Activated CD4-positive, alpha-beta T cell treated with anti-CD3 and anti-CD28 coated beads for 36 hours (primary cell): Measurements from ENCODE around the gene TET2. TPM values are rescaled to one million over a fixed set of nuclear protein-coding genes. Genes with fewer than 3 reads are reported as not detected.
"Not testable (repeated sequence)": the region's sequence is repeated elsewhere in the genome, so short reads cannot be mapped to it uniquely, and the experiment has no call there.

Experiments
- ATAC-seq: fragments of 200-7000 bp; cut with Tn5 transposase; one replicate; pipeline ENCODE4 v1.10.0; 2021; ENCODE audit warnings: mild to moderate bottlenecking, moderate library complexity
- CTCF ChIA-PET: fragments of 350-600 bp; sonication (Branson Sonifier 250); formaldehyde crosslinking; loops from one replicate; lab custom pipeline; 2021; ENCODE audit warnings: antibody characterized with exemption; lab: Charles Lee
- POLR2A ChIA-PET: fragments of 350-600 bp; sonication (Branson Sonifier 250); formaldehyde crosslinking; loops from one replicate; lab custom pipeline; 2021; ENCODE audit warnings: antibody characterized with exemption, inconsistent platforms; lab: Charles Lee
- DNase-seq: peaks from one replicate; pipeline ENCODE4 v3.0.0-alpha.2; 2020
- H3K27ac Mint-ChIP-seq: one replicate; pipeline ENCODE4 v1.8.0; 2021; ENCODE audit warnings: mixed read lengths
- H3K27me3 Mint-ChIP-seq: one replicate; pipeline ENCODE4 v1.8.0; 2021; ENCODE audit warnings: mixed read lengths
- H3K36me3 Mint-ChIP-seq: one replicate; pipeline ENCODE4 v1.8.0; 2021; ENCODE audit warnings: low read depth, mixed read lengths
- H3K4me1 Mint-ChIP-seq: one replicate; pipeline ENCODE4 v1.8.0; 2021; ENCODE audit warnings: mixed read lengths
- H3K4me3 Mint-ChIP-seq: one replicate; pipeline ENCODE4 v1.8.0; 2021; ENCODE audit warnings: mild to moderate bottlenecking, moderate library complexity, mixed read lengths
- H3K9me3 Mint-ChIP-seq: one replicate; pipeline ENCODE4 v1.8.0; 2021; ENCODE audit warnings: low read depth, mixed read lengths
- intact Hi-C, 2 experiments: fragments of 100-400 bp; cut with DNase I in 1 of 2; cut with micrococcal nuclease in 1 of 2; formaldehyde crosslinking; loops; one replicate each; pipeline versions ENCODE4 v1.14.2 to v1.15.1; 2022 to 2024; cut with DNase I, micrococcal nuclease
- total RNA-seq, 2 experiments: library from RNA; stranded (reverse); gene quantifications; one replicate each; pipeline ENCODE4 v1.2.3, GENCODE V29; 2021

The TET2 gene
- total RNA-seq, 2 experiments from 2014 or later = 35.0 to 40.6 TPM

- Mint-ChIP-seq H3K4me1 (no peaks in the 10 kb centered on the region), H3K27ac (no peak overlapping the region), H3K9me3 (peaks cover 27% of the 10 kb centered on the region), H3K36me3 (peaks cover 10% of the 10 kb centered on the region), H3K4me3 (no peak overlapping the region), H3K27me3 (peaks cover 5% of the 10 kb centered on the region)
- intact Hi-C loops = no loop called here
- ChIA-PET POLR2A (no interaction called here), CTCF (interaction anchor here (0.6 to 1.2 kb wide), 4 partner anchors 9 to 435 kb away, joined by 3 to 4 read pairs (median 4); no protein-coding TSS in a partner anchor)
- ATAC-seq (no peak), DNase-seq (no peak)
Observed at GRCh38 chr4:105296672-105297071, 150.0 kb downstream of the TET2 start.

DNA sequence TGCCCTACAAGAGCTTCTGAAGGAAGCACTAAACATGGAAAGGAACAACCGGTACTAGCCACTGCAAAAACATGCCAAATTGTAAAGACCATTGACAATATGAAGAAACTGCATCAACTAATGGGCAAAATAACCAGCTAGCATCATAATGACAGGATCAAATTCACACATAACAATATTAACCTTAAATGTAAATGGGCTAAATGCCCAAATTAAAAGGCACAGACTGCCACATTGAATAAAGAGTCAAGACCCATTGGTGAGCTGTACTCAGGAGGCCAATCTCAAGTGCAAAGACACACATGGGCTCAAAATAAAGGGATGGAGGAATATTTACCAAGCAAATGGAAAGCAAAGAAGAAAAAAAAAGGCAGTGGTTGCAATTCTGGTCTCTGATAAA, 152.4 kb downstream of the TET2 start:
- ATAC-seq, intact Hi-C loops, H3K4me3 Mint-ChIP-seq, H3K27me3 Mint-ChIP-seq, DNase-seq, POLR2A ChIA-PET, CTCF ChIA-PET, H3K4me1 Mint-ChIP-seq, H3K27ac Mint-ChIP-seq: not testable (repeated sequence)
- peaks cover 16% of the 10 kb centered on the region for H3K36me3 Mint-ChIP-seq
- peaks cover 42% of the 10 kb centered on the region for H3K9me3 Mint-ChIP-seq

DNA sequence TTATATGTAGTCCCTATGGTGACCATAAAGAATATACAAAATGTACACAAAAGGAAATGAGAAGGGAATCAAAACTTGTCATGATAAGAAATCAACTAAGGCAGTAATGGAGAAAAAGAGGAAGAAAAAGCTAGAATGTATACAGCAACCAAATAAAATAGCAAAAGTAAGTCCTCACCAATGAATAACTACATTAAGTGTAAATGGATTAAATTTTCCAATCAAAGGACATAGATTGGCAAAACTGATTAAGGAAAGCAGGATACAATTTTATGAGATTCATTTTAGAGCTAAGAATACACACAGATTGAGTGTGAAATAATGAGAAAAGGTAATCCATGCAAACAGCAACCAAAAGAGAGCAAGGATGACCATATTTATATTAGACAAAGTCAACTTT, 157.4 kb downstream of the TET2 start:
- H3K9me3 Mint-ChIP-seq = peaks cover 37% of the 10 kb centered on the region
- peaks cover 16% of the 10 kb centered on the region for H3K36me3 Mint-ChIP-seq
- ATAC-seq (no peak), DNase-seq (no peak)
- no peak overlapping the region for H3K27ac Mint-ChIP-seq
- ChIA-PET CTCF (interaction anchor here (1.2 to 1.3 kb wide), 2 partner anchors 163 to 169 kb away, joined by 3 to 8 read pairs; partner anchors contain the start of gene PPA2), POLR2A (interaction anchor here (0.7 kb wide), 1 partner anchor 24 kb away, joined by 3 read pairs; no protein-coding TSS in a partner anchor)
- H3K4me1 Mint-ChIP-seq = peaks cover 28% of the 10 kb centered on the region
- intact Hi-C loops = loop anchor here in 1 of 2 experiments (2.0 kb wide), 1 partner anchor 167 kb away; no protein-coding TSS in a partner anchor
- peaks cover 1% of the 10 kb centered on the region for H3K27me3 Mint-ChIP-seq
- no peak overlapping the region for H3K4me3 Mint-ChIP-seq

GRCh38 chr4:105305019-105305836, 158.6 kb downstream of the TET2 start:
- DNase-seq (no peak), ATAC-seq (peak; percentile 14)
- Mint-ChIP-seq H3K27ac (peak overlapping the region; percentile 91), H3K4me1 (peaks cover 28% of the 10 kb centered on the region), H3K36me3 (peaks cover 15% of the 10 kb centered on the region), H3K27me3 (peaks cover 3% of the 10 kb centered on the region), H3K4me3 (no peak overlapping the region), H3K9me3 (peaks cover 32% of the 10 kb centered on the region)
- intact Hi-C loops = loop anchor here (1.0 to 5.0 kb wide), 5 partner anchors 33 to 168 kb away; partner anchors contain the start of gene PPA2 (in 1 of the 2)
- CTCF ChIA-PET = interaction anchor here (0.6 to 2.2 kb wide), 7 partner anchors 9 to 168 kb away, joined by 3 to 8 read pairs (median 4); partner anchors contain the start of gene PPA2
- POLR2A ChIA-PET = interaction anchor here (0.6 to 1.7 kb wide), 5 partner anchors 25 to 364 kb away, joined by 3 to 7 read pairs (median 3); partner anchors contain the start of genes PPA2 and TET2

DNA sequence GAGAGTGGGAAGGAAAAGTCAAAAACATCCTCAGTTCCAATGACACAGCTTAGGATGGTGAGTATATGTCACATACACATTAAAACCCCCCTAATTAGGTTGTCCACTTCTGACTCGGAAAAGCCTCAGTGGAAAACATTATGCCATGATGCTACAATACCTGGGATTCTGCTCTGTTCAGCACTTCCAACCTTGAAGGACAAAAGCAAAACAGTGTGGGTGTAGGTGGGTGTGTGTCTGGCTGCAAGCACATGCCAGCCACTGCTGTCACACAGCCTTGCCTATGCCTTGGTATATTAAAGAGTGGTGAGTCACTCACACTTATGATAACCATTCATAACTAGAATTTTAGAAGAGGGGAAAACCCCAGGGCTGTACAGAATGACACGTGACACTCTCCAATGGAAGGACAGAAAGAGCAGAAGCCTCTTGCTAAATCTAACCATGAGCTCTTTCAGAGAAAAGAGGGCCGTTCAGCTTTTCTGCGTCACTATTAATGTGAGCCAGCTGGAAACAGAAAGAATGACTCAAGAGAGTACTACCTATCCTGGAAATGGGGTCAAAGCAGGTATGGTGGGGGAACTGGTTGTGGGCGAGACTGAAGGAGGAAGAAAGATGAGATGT, 159.6 kb downstream of the TET2 start:
- H3K4me1 Mint-ChIP-seq = peaks cover 28% of the 10 kb centered on the region
- H3K27ac Mint-ChIP-seq = peak overlapping the region; percentile 91
- ATAC-seq = peak; percentile 92
- DNase-seq = peak; percentile 79
- ChIA-PET CTCF (interaction anchor here (0.5 to 2.2 kb wide), 7 partner anchors 12 to 169 kb away, joined by 3 to 6 read pairs (median 3); no protein-coding TSS in a partner anchor), POLR2A (interaction anchor here (0.5 to 1.7 kb wide), 7 partner anchors 160 to 278 kb away, joined by 3 to 9 read pairs (median 5); partner anchors contain the start of genes PPA2 and TET2)
- H3K36me3 Mint-ChIP-seq = peaks cover 17% of the 10 kb centered on the region
- peaks cover 28% of the 10 kb centered on the region for H3K9me3 Mint-ChIP-seq
- H3K4me3 Mint-ChIP-seq = peak overlapping the region; percentile 46
- peaks cover 6% of the 10 kb centered on the region for H3K27me3 Mint-ChIP-seq
- intact Hi-C loops = loop anchor here (1.0 to 5.0 kb wide), 14 partner anchors 21 to 340 kb away; partner anchors contain the start of genes TET2 (in 2 of the 2) and PPA2 (in 1 of the 2)

- ChIA-PET CTCF (interaction anchor here (0.7 to 1.6 kb wide), 4 partner anchors 151 to 170 kb away, joined by 3 to 6 read pairs (median 4); no protein-coding TSS in a partner anchor), POLR2A (interaction anchor here (0.7 to 1.0 kb wide), 4 partner anchors 160 to 248 kb away, joined by 3 to 9 read pairs (median 4); partner anchors contain the start of genes PPA2 and TET2)
- peak overlapping the region; percentile 91 for H3K27ac Mint-ChIP-seq
- peaks cover 28% of the 10 kb centered on the region for H3K4me1 Mint-ChIP-seq
- intact Hi-C loops = loop anchor here (1.0 to 5.0 kb wide), 14 partner anchors 20 to 341 kb away; partner anchors contain the start of genes TET2 (in 2 of the 2) and PPA2 (in 1 of the 2)
- peaks cover 21% of the 10 kb centered on the region for H3K36me3 Mint-ChIP-seq
- DNase-seq (peak; percentile 14), ATAC-seq (no peak)
- peaks cover 6% of the 10 kb centered on the region for H3K27me3 Mint-ChIP-seq
- peak overlapping the region; percentile 46 for H3K4me3 Mint-ChIP-seq
- peaks cover 32% of the 10 kb centered on the region for H3K9me3 Mint-ChIP-seq
Observed at GRCh38 chr4:105306820-105307219, 160.1 kb downstream of the TET2 start.

DNA sequence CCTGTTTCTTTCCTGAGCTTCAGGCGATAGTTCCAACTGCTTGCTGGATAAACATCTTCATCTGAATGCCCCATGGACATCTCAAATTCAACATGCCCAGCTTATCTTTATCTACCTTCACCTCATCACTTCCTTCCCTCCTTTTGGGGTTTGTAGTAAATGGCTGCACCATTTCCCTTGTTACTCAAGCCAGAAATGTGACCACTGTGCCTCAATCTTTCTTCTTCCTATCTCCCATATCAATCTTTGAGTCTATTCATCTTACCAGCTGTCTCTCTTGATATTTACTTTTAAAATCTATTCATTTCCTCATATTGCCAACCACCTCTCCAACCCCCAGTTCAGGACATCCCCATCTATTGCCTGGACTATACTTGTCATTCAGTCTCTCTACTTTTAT, 171.8 kb downstream of the TET2 start:
- Mint-ChIP-seq H3K36me3 (peaks cover 2% of the 10 kb centered on the region), H3K27me3 (no peaks in the 10 kb centered on the region), H3K9me3 (peaks cover 14% of the 10 kb centered on the region), H3K4me1 (no peaks in the 10 kb centered on the region), H3K4me3 (no peak overlapping the region), H3K27ac (no peak overlapping the region)
- POLR2A ChIA-PET = no interaction called here
- intact Hi-C loops = no loop called here
- CTCF ChIA-PET = no interaction called here
- ATAC-seq (no peak), DNase-seq (no peak)

- Mint-ChIP-seq H3K27ac (no peak overlapping the region), H3K4me1 (peaks cover 17% of the 10 kb centered on the region), H3K9me3 (no peaks in the 10 kb centered on the region), H3K27me3 (no peaks in the 10 kb centered on the region), H3K4me3 (no peak overlapping the region), H3K36me3 (peaks cover 3% of the 10 kb centered on the region)
- POLR2A ChIA-PET = no interaction called here
- intact Hi-C loops = loop anchor here (1.0 kb wide), 1 partner anchor 21 kb away; no protein-coding TSS in a partner anchor
- CTCF ChIA-PET = interaction anchor here (0.6 to 0.8 kb wide), 2 partner anchors 13 to 265 kb away, joined by 3 read pairs; no protein-coding TSS in a partner anchor
- DNase-seq (peak; percentile 35), ATAC-seq (peak; percentile 96)
Observed at GRCh38 chr4:105327222-105327621, 180.5 kb downstream of the TET2 start.

- CTCF ChIA-PET = interaction anchor here (1.2 kb wide), 1 partner anchor 141 kb away, joined by 3 read pairs; no protein-coding TSS in a partner anchor
- Mint-ChIP-seq H3K4me3 (no peak overlapping the region), H3K9me3 (no peaks in the 10 kb centered on the region), H3K27me3 (no peaks in the 10 kb centered on the region), H3K4me1 (peaks cover 17% of the 10 kb centered on the region), H3K36me3 (peaks cover 3% of the 10 kb centered on the region), H3K27ac (no peak overlapping the region)
- POLR2A ChIA-PET = no interaction called here
- no peak for DNase-seq
- intact Hi-C loops = loop anchor here (1.0 kb wide), 1 partner anchor 22 kb away; no protein-coding TSS in a partner anchor
- ATAC-seq = no peak
Observed at GRCh38 chr4:105327956-105328355, 181.3 kb downstream of the TET2 start.

- Mint-ChIP-seq H3K4me1 (peaks cover 17% of the 10 kb centered on the region), H3K27ac (no peak overlapping the region), H3K4me3 (no peak overlapping the region), H3K36me3 (peaks cover 8% of the 10 kb centered on the region), H3K9me3 (no peaks in the 10 kb centered on the region), H3K27me3 (no peaks in the 10 kb centered on the region)
- intact Hi-C loops = no loop called here
- ChIA-PET POLR2A (no interaction called here), CTCF (interaction anchor here (1.2 kb wide), 1 partner anchor 140 kb away, joined by 3 read pairs; no protein-coding TSS in a partner anchor)
- ATAC-seq (no peak), DNase-seq (no peak)
Observed at GRCh38 chr4:105329081-105329480, 182.4 kb downstream of the TET2 start.
